Measurements from ENCODE around the gene UGT1A8.
"Not testable (repeated sequence)": the region's sequence is repeated elsewhere in the genome, so short reads cannot be mapped to it uniquely, and the experiment has no call there.

The UGT1A8 gene

DNA sequence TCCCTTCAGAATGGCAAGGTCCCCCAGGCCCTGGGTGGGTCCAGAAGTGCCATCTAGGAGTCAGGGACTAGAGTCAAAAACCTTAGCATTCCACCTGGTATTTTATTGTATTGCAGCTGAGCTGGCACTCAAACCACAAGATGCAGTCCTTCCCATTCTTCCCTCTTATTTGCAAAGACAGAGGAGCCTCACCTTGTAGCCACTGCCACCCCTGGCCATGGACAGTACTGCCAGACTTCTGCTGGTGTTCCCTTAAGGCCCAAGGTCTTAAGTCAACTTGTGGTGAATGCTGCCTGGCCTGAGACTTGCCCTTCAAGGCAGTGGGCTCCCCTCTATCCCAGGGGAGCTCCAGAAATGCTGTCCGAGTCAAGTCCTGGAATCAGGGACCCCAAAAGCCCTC lies 25.7 kb downstream of the UGT1A8 start:
- DNase-seq (ENCODE audit: low read depth), result no peak

DNA sequence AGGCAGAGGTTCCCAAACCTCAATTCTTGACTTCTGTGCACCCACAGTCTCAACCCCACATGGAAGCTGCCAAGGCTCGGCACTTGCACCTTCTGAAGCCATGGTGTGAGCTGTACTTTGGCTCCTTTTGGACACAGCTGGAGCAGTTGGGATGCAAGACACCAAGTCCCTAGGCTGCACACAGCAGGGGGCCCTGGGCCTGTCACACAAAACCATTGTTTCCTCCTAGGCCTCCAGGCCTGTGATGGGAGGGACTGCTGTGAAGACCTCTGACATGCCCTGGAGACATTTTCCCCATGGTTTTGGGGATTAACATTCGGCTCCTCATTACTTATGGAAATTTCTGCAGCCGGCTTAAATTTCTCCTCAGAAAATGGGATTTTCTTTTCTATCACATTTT lies 28.6 kb downstream of the UGT1A8 start:
- DNase-seq (ENCODE audit: low read depth), result not testable (repeated sequence)

GRCh38 chr2:233650981-233651380 lies 33.5 kb downstream of the UGT1A8 start:
- DNase-seq (ENCODE audit: low read depth), result no peak

DNA sequence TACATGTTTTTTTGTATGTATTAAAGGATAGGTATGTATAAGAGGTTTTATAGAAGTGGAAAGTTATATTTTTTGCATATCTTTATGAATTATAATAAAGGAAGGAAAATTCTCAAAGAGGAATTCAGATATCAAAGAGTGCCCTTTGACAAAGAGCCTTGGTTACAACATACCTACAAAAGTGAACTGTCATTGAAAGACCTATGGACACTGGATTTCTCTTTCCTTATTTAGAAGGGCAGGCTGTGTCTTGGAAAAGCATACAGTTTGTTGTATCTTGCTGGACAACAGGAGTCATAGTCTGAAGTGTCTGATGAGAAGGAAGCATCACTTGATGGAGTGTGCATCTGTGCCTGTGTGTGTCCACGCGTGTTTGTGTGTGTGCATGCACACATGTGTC lies 34.0 kb downstream of the UGT1A8 start:
- DNase-seq (ENCODE audit: low read depth), result no peak

DNA sequence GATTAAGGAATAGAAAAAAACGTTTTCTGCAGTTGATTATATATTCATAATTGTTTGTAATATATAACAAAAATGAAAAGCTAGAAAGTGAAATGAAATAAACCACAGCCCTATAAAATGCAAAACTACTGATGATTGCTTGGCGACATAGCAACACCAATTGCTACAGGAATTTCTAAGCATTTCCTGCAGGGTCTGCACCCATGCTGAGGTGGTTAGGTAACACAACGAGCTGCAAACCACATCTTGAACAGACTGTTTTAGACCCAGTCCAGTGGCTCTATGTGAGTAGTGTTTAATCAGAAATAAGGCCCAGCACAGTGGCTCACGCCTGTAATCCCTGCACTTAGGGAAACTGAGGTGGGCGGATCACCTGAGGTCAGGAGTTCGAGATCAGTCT lies 37.1 kb downstream of the UGT1A8 start:
- DNase-seq (ENCODE audit: low read depth), result no peak

DNA sequence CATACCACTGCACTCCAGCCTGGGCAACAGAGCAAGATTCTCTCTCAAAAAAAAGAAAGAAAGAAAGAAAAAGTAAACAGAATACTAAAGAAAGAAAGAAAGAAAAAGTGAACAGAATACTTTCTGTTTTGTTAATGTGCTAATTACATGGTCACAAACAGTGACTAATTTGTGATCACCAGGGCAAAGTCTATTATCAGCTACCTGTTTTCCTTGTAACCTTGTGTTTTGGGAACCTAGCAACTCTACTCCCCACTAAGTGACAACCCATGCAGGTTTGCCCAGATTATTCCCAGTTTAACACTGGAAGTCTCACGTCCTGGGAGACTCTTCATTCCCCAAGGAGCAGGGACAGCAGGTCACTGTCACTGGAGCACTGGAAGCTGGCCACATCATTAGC lies 37.6 kb downstream of the UGT1A8 start:
- no peak for DNase-seq (ENCODE audit: low read depth)

DNA sequence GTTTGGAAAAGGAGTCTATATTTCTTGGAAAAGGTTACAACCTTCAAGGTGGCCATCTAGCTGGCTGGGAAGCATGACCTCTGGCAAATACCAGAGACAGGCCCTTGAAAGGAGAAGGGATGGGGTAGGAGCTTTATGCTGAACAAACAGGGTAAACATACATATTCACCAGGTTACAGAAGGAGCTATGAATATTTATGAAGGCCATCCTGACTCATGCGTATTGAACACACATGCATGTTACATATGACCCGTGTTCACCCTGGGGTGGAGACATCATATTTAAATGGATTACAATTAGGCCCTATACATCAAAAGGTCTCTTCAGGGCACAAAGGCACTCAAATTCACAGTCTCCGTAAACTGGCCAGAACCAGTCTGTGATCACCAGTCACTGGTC lies 38.5 kb downstream of the UGT1A8 start:
- not testable (repeated sequence) for DNase-seq (ENCODE audit: low read depth)

DNA sequence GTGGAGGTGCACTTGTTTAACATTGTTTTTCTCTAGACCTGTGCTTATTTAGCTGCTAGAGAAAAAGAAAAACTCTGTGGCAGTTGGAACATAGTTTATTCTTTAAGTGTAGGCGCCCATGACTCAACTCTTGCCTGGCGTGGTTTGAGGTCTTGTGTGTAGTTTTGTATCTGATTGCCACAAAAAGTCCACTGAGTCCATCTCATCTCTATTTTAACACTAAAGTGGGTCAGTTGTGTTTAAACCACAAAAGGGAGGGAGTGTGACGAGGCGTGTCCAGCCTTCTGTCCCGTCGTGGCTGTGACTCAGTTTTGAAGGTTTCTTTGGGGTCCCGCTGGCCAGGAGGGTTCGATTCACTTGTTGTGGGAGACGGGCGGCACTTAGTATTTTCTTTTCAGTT lies 39.0 kb downstream of the UGT1A8 start:
- no peak for DNase-seq (ENCODE audit: low read depth)

DNA sequence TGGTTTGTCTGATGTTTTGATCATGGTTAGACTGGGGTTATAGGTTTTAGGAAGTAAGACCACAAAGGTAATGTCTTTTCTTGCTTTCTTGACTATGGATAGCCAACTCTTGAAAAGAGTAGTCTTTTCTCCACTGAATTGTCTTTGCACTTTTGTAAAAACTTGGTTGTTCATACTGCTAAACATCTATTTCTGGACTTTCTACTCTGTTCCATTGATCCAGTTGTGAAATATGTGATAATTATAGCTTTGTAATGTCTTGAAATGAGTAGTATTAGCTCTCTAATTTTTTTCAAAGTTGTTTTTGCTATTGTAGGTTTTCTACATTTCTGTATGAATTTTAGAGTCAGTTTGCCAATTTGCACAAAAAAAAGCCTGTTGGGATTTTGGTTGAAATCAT lies 41.2 kb downstream of the UGT1A8 start:
- no peak for DNase-seq (ENCODE audit: low read depth)

DNA sequence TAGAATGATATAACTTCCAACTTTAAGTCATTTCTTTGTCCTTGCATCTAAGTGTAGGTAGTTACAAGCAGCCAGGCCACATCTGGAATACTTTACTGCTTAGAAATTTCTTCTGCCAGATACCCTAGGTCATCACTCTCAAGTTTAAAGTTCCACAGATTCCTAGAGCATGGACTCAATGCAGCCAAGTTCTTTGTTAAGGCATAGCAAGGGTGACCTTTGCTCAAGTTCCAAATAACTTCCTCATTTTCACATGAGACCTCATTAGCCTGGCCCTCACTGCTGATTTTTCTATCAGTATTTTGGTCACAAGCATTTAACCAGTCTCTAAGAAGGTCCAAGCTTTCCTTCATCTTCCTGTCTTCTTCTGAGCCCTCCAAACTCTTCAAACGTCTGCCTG lies 46.5 kb downstream of the UGT1A8 start:
- DNase-seq (ENCODE audit: low read depth), result no peak

GRCh38 chr2:233668605-233669260 lies 51.3 kb downstream of the UGT1A8 start:
- no peak for DNase-seq (ENCODE audit: low read depth)

GRCh38 chr2:233671290-233672161 lies 54.1 kb downstream of the UGT1A8 start, which contains the start of gene UGT1A9:
Gene UGT1A9 (plus strand): TSS chr2:233671898. CDS start chr2:233671935, 37 bp downstream.
- DNase-seq (ENCODE audit: low read depth), result no peak

- DNase-seq (ENCODE audit: low read depth), result no peak
Observed at GRCh38 chr2:233672886-233673285, 55.5 kb downstream of the UGT1A8 start.

DNA sequence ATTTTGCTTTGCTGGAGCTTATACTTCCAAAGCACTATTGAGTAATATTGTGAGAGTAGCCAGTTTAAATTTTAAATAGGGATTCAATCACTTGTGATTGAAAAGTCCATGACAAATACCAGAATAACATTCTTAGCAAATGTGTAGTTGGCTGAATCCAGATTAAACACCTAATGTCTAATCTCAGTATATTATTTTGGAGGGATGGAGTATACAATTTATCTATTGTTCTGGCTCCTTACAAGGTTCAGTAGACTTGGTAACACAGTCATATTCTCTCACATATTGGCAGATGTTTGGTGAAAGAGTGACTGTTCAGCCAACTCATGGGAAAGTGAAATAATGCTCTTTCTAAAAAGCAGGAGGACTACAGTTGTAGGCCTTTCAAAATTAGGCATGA lies 56.5 kb downstream of the UGT1A8 start:
- DNase-seq (ENCODE audit: low read depth), result no peak

DNA sequence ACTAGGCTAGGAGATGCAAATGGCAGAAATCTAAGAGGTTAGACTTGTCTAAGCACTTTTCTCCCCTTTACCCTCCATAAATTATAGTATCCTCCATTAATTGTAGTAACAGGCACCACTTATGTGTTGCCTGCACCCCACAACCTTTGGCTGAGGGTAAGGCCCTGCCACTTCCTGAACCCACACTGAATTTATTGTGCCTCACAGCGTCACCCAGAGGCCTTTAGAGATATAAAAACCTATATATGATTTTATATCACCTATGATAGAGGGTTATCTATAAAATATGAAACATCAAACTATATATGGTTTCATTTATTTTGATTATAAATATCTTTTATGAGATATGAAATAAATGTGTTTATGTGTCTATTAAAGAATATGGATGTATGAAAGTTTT lies 56.9 kb downstream of the UGT1A8 start:
- no peak for DNase-seq (ENCODE audit: low read depth)

DNA sequence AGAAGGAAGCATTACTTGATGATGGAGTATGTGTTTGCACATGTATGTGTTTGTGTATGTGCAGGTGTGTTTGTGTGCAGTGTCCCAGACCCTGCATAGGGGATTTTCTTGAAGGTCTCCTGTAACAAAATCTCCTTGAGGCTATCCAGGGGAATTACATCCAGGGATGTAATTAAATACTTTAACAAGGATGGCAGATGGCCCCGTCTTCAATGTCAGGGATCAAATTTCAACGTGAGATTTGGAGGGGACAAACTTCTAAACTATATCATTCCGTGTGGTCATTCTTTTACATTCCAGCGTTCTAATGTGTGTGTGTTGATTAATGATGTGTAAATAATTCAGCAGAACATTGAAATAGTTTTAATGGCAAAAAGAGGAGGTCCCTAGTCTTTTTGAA lies 57.6 kb downstream of the UGT1A8 start:
- no peak for DNase-seq (ENCODE audit: low read depth)

- no peak for DNase-seq (ENCODE audit: low read depth)
Observed at GRCh38 chr2:233676046-233676445, 58.6 kb downstream of the UGT1A8 start.

DNA sequence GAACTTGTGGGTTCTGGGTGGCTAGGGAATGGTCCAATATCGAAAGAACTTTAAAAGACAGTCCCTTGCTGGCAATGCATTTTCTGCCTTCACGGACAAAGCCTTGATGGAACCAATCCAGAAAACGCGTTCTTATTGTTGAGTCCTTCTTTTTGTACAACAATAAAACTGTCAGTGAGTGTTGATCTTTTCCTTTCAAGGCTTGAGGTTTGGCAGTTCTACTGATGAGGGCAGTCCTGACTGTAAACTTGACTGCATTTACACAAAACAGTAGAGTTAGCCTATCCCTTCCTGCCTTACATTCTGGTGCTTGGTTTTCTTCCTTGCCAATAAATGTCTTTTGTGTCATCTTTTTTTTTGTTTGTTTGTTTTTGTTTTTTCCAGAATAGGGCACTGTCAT lies 61.8 kb downstream of the UGT1A8 start:
- no peak for DNase-seq (ENCODE audit: low read depth)

DNA sequence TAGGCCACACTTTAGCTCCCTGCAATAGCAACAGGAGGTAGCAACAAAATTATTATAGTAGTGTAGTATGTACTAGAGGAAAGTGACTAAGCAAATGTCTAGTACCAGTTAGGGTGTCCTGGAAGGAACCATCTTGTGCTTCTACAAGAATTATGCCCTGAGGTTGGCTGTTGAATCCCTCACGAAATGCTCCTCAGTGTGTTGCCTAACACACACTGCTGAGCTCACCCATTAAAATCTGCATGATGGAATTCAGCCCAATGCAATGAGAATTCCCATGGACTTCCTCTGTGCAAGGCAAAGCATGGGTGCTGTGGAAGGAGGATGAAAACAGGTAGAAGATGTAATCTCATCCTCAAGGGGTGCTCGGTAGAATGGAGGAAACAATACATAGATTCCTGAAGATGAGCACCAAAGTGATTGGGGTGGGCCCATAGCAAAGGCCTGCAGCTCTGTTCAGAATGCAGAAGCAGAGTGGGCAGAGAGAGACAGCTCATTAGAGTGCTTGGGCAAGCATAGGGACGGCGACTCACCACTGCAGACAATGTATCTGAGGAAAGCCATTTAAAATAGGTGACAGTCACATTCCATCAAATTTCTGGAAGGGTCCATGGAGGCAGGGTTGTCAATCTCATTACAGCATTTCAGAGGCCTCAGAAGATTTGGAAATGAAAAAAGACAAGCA lies 63.1 kb downstream of the UGT1A8 start:
- no peak for DNase-seq (ENCODE audit: low read depth)

DNA sequence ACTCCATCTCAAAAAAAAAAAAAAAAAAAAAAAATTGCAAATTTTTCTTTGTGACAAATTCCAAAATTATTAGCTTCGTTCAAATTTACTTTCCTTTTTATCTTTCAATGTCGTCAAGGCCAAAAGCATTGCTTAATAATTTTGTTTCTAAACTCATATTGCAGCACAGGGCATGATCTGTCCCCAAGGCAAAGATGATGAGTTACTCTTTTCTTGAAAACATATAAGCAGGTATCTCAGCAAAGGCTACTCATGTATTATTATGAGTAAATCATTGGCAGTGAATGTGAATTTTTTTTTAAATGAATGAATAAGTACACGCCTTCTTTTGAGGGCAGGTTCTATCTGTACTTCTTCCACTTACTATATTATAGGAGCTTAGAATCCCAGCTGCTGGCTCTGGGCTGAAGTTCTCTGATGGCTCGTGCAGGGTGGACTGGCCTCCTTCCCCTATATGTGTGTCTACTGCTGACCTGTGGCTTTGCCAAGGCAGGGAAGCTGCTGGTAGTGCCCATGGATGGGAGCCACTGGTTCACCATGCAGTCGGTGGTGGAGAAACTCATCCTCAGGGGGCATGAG lies 64.2 kb downstream of the UGT1A8 start, which contains the start of gene UGT1A7:
Gene UGT1A7 (plus strand): TSS at position 381 of the 579 bp plus-strand sequence. CDS start 37 bp downstream, at position 418.
- no peak for DNase-seq (ENCODE audit: low read depth)

DNA sequence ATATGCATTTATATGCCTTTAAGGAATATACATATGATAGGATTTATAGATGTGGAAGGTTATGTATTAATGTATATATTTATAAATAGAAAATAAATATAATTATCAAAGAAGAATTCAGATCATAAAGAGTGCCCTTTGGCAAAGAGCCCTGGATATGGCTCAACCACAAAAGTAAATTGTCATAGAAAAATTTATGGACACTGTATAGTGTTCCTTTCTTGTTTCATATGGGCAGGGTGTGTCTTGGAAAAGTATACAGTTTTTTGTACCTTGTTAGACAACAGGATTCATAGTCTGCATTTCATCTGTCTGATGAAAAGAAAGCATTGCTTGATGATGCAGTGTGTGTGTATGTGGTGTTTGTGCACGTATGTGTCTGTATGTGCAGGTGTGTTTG lies 67.2 kb downstream of the UGT1A8 start:
- no peak for DNase-seq (ENCODE audit: low read depth)

DNA sequence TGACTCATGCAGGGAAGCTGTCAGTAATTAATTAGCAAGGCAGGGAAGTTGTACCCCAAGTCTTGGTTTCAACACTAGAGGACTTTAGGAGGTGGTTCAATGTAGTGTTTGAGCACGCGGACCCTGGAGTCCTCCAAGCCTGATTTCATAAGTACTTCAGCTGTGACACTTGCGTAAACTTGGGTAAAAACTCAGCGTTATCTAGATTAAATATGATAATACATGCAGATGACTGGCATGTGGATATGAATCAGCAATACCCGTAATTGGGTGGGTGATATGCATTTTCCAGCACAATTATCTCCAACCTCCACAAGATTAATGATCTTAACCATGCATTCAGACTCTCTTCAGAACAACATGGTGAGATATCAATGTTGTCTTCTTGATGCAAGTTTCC lies 69.5 kb downstream of the UGT1A8 start:
- DNase-seq (ENCODE audit: low read depth), result no peak
